Neuronal stem cell (in vitro differentiated cells): ENCODE results near the gene ISL2.

Experiments
- DNase-seq: peaks from one replicate; pipeline ENCODE4 v3.0.0-alpha.2; 2013; ENCODE audit warnings: low spot score
- H2AFZ ChIP-seq: one replicate; pipeline ENCODE4 v1.6.1; 2013; ENCODE audit warnings: mild to moderate bottlenecking, low read length, inconsistent platforms
- H2AK5ac ChIP-seq: 2 replicates; pipeline ENCODE4 v1.6.1; 2013; ENCODE audit warnings: low read depth, mild to moderate bottlenecking, inconsistent platforms, low read length, moderate library complexity, mixed read lengths
- H2BK120ac ChIP-seq: 2 replicates; pipeline ENCODE4 v1.6.1; 2013; ENCODE audit warnings: low read depth, mild to moderate bottlenecking, inconsistent platforms, low read length, moderate library complexity, mixed read lengths
- H2BK12ac ChIP-seq: one replicate; pipeline ENCODE4 v1.6.1; 2013; ENCODE audit warnings: low read length, inconsistent platforms
- H2BK15ac ChIP-seq: 2 replicates; pipeline ENCODE4 v1.6.1; 2013; ENCODE audit warnings: mild to moderate bottlenecking, low read length, inconsistent platforms, mixed read lengths
- H2BK5ac ChIP-seq: one replicate; pipeline ENCODE4 v1.6.1; 2013; ENCODE audit warnings: inconsistent platforms, mild to moderate bottlenecking, low read length, moderate library complexity
- H3K14ac ChIP-seq: one replicate; pipeline ENCODE4 v1.6.1; 2013; ENCODE audit warnings: low read length, inconsistent platforms
- H3K18ac ChIP-seq: 2 replicates; pipeline ENCODE4 v1.6.1; 2013; ENCODE audit warnings: low read length, inconsistent platforms
- H3K23ac ChIP-seq: 2 replicates; pipeline ENCODE4 v1.6.1; 2013; ENCODE audit warnings: low read depth, mild to moderate bottlenecking, mixed read lengths, low read length, inconsistent platforms; ENCODE audit not compliant: poor library complexity
- H3K27ac ChIP-seq: replicated peaks from 3 replicates; pipeline ENCODE4 v1.5.1; 2013; ENCODE audit warnings: low read length, inconsistent platforms
- H3K27me3 ChIP-seq, 3 experiments: 2 replicates each; pipeline ENCODE4 v1.6.1; 2013; ENCODE audit warnings: low read length in 3 of 3, mild to moderate bottlenecking in 2 of 3, inconsistent platforms in 1 of 3, low read depth in 1 of 3, mixed read lengths in 1 of 3, moderate library complexity in 1 of 3; ENCODE audit not compliant: control insufficient read depth in 3 of 3, insufficient read depth in 3 of 3
- H3K36me3 ChIP-seq, 2 donors: replicated peaks in 1 of 2; 2 replicates each; pipeline ENCODE4 v1.6.1; 2013; ENCODE audit warnings: low read length in 2 of 2; ENCODE audit not compliant: control insufficient read depth in 2 of 2, insufficient read depth in 2 of 2
- H3K4ac ChIP-seq: 2 replicates; pipeline ENCODE4 v1.6.1; 2013; ENCODE audit warnings: inconsistent platforms, mild to moderate bottlenecking, low read length, moderate library complexity
- H3K4me1 ChIP-seq, 2 donors: 1 replicate in 1 of 2; 2 replicates in 1 of 2; pipeline ENCODE4 v1.6.1; 2013; ENCODE audit warnings: low read length in 2 of 2, low read depth in 1 of 2; ENCODE audit not compliant: control insufficient read depth in 2 of 2, insufficient read depth in 1 of 2
- H3K4me2 ChIP-seq: one replicate; pipeline ENCODE4 v1.6.1; 2013; ENCODE audit warnings: mild to moderate bottlenecking, low read length, inconsistent platforms; ENCODE audit not compliant: insufficient read depth, poor library complexity, severe bottlenecking
- H3K4me3 ChIP-seq, 2 donors: 2 replicates each; pipeline ENCODE4 v1.5.1; 2013; ENCODE audit warnings: low read length in 2 of 2, mild to moderate bottlenecking in 2 of 2, inconsistent platforms in 1 of 2, moderate library complexity in 1 of 2
- H3K79me1 ChIP-seq: one replicate; pipeline ENCODE4 v1.6.1; 2013; ENCODE audit warnings: low read depth, mild to moderate bottlenecking, inconsistent platforms, low read length, moderate library complexity
- H3K9ac ChIP-seq: one replicate; pipeline ENCODE4 v1.6.1; 2013; ENCODE audit warnings: mild to moderate bottlenecking, low read depth, low read length, inconsistent platforms; ENCODE audit not compliant: poor library complexity
- H3K9me3 ChIP-seq, 2 donors: replicated peaks in 1 of 2; 2 replicates each; pipeline versions ENCODE3 to v1.6.1; 2013; ENCODE audit warnings: low read length in 2 of 2, mild to moderate bottlenecking in 2 of 2, inconsistent platforms in 1 of 2, low read depth in 1 of 2, mixed read lengths in 1 of 2, moderate library complexity in 1 of 2; ENCODE audit not compliant: control insufficient read depth in 2 of 2, insufficient read depth in 1 of 2
- H4K8ac ChIP-seq: one replicate; pipeline ENCODE4 v1.6.1; 2013; ENCODE audit warnings: low read depth, mild to moderate bottlenecking, inconsistent platforms, low read length, moderate library complexity
- H4K91ac ChIP-seq: one replicate; pipeline ENCODE4 v1.6.1; 2013; ENCODE audit warnings: low read length, low read depth, mild to moderate bottlenecking, inconsistent platforms; ENCODE audit not compliant: poor library complexity
- WGBS, 2 donors: extraction: QIAGEN DNeasy Blood & Tissue Kit; methylation state at CpG; one replicate each; pipeline ENCODE4 v1.1.7; 2013; ENCODE audit warnings: missing lambda C conversion rate in 2 of 2, mixed read lengths in 1 of 2; ENCODE audit not compliant: insufficient read length in 2 of 2, insufficient replicate concordance in 1 of 2; ENCODE audit errors: extremely low coverage in 2 of 2; 5-methylcytosine and 5-hydroxymethylcytosine counted together

Gene ISL2

DNA sequence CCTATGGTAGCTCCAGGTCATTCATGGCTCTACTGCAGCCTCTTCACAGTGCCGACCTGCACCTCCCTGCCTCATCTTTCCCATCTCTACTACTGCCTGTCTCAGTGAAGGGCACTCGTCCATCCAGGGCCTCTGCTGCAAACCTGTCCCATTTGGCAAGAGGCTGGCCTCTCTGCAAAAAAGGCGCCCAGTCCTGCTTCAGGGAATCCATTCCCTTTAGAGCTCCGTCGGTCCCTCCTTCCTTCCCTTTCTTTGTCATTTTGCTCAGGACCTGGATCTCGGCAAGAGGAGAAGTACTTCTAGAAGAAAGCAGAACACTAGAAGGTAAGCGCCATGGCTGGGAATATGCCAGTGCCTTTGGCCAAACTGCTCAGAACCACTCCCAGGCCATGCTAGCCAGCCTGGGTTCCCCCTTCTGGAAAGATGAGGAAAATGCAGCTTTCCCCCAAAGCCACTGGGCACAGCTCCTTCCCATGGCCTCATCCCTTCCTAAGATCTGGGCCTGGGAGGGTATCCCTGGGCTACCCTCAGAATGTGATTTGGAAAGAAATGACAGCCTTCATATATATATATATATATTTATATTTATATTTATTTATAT, 6.4 kb upstream of the ISL2 start:
- Histone ChIP-seq H4K8ac (no peak overlapping the region), H3K23ac (no peak overlapping the region), H2BK120ac (no peak overlapping the region), H4K91ac (no peak overlapping the region), H3K4me3 (no peak overlapping the region), H3K79me1 (no peaks in the 10 kb centered on the region), H3K4me1 (peaks cover 0 to 4% of the 10 kb centered on the region in 2 donors), H3K4me2 (no peak overlapping the region), H3K27ac (no peak overlapping the region), H3K9me3 (peaks cover 0 to 2% of the 10 kb centered on the region in 2 donors), H2BK5ac (no peak overlapping the region), H3K36me3 (no peaks in the 10 kb centered on the region), H3K18ac (peak overlapping the region; percentile 32), H3K27me3 (peaks cover 2 to 50% (median 17%) of the 10 kb centered on the region in 3 experiments), H3K4ac (no peak overlapping the region), H2BK15ac (peak overlapping the region; percentile 46), H2AFZ (peak overlapping the region; percentile 36), H2AK5ac (peak overlapping the region; percentile 82), H2BK12ac (peak overlapping the region; percentile 85), H3K14ac (peak overlapping the region; percentile 73), H3K9ac (no peak overlapping the region)
- WGBS, 2 donors = no CpG with 5 or more reads among the region's 7 CpGs
- DNase-seq = no peak

DNA sequence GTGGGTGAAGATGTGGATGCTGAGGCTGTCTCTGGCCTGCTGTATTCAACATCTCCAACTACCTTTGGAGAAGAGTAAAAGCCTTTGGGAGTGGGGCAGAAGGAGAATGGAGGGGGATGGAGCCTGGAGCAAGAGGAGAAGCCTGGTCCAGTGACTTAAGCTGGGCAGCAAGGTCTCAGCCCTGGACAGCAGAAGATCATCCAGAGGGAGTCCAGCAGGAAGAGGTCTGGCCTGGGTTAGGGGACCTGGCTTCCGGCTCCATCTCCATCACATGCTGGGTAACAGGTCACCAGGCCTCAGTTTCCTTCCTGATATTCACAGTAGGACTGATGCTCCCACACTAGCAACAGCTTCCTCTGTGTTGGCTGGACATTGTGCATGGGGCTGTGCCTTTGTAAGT, 3.8 kb upstream of the ISL2 start:
- no peaks in the 10 kb centered on the region for H3K36me3 ChIP-seq
- H3K14ac ChIP-seq = no peak overlapping the region
- H3K27ac ChIP-seq = no peak overlapping the region
- no peak overlapping the region for H2BK5ac ChIP-seq
- H3K9ac ChIP-seq = no peak overlapping the region
- no peak overlapping the region for H2AFZ ChIP-seq
- H4K91ac ChIP-seq = no peak overlapping the region
- H3K18ac ChIP-seq = no peak overlapping the region
- H2BK12ac ChIP-seq = no peak overlapping the region
- H3K4me3 ChIP-seq = no peak overlapping the region
- peaks cover 1% of the 10 kb centered on the region for H3K79me1 ChIP-seq
- H2BK15ac ChIP-seq = peak overlapping the region; percentile 8
- no peak overlapping the region for H2BK120ac ChIP-seq
- no CpG with 5 or more reads among the region's 1 CpG for WGBS, 2 donors
- no peak overlapping the region for H3K4ac ChIP-seq
- peaks cover 0 to 7% of the 10 kb centered on the region in 2 donors for H3K9me3 ChIP-seq
- no peak overlapping the region for H4K8ac ChIP-seq
- no peak for DNase-seq
- H3K4me1 ChIP-seq = peaks cover 10% of the 10 kb centered on the region in 2 donors
- peaks cover 11 to 70% (median 41%) of the 10 kb centered on the region in 3 experiments for H3K27me3 ChIP-seq
- H3K23ac ChIP-seq = no peak overlapping the region
- no peak overlapping the region for H3K4me2 ChIP-seq
- H2AK5ac ChIP-seq = no peak overlapping the region

DNA sequence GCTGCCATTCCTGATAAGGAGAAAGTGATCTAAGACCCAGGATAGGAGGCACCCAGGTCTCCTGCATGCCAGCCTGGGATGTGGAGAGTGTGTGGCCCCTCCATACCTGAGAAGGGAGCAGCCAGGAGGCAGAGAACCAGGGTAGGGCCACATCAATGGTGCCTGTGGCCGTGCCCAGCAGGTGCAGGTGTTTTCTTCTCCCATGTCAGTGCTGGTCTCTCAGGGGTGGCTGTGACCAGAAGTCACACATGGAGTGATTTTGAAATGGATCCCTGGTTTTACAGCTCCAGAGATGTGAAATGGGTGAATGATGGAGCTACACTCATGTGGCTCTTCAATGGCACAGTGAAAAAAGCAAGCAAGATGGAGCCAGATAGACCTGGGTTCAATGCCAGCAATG, 3.3 kb upstream of the ISL2 start:
- H3K18ac ChIP-seq = peak overlapping the region; percentile 49
- no peak overlapping the region for H3K4ac ChIP-seq
- no peak overlapping the region for H3K27ac ChIP-seq
- DNase-seq = no peak
- H2AK5ac ChIP-seq = no peak overlapping the region
- H3K79me1 ChIP-seq = peaks cover 1% of the 10 kb centered on the region
- H2BK5ac ChIP-seq = no peak overlapping the region
- no peak overlapping the region for H3K4me3 ChIP-seq
- no peak overlapping the region for H4K8ac ChIP-seq
- H3K4me2 ChIP-seq = no peak overlapping the region
- H3K9me3 ChIP-seq = peaks cover 0 to 7% of the 10 kb centered on the region in 2 donors
- no peak overlapping the region for H4K91ac ChIP-seq
- no peak overlapping the region for H2BK15ac ChIP-seq
- H3K23ac ChIP-seq = no peak overlapping the region
- H3K27me3 ChIP-seq = peaks cover 16 to 70% (median 46%) of the 10 kb centered on the region in 3 experiments
- no peak overlapping the region for H3K9ac ChIP-seq
- H3K14ac ChIP-seq = no peak overlapping the region
- WGBS, 2 donors = no CpG with 5 or more reads among the region's 1 CpG
- H3K4me1 ChIP-seq = peaks cover 11 to 13% of the 10 kb centered on the region in 2 donors
- H3K36me3 ChIP-seq = no peaks in the 10 kb centered on the region
- no peak overlapping the region for H2AFZ ChIP-seq
- no peak overlapping the region for H2BK12ac ChIP-seq
- H2BK120ac ChIP-seq = no peak overlapping the region

DNA sequence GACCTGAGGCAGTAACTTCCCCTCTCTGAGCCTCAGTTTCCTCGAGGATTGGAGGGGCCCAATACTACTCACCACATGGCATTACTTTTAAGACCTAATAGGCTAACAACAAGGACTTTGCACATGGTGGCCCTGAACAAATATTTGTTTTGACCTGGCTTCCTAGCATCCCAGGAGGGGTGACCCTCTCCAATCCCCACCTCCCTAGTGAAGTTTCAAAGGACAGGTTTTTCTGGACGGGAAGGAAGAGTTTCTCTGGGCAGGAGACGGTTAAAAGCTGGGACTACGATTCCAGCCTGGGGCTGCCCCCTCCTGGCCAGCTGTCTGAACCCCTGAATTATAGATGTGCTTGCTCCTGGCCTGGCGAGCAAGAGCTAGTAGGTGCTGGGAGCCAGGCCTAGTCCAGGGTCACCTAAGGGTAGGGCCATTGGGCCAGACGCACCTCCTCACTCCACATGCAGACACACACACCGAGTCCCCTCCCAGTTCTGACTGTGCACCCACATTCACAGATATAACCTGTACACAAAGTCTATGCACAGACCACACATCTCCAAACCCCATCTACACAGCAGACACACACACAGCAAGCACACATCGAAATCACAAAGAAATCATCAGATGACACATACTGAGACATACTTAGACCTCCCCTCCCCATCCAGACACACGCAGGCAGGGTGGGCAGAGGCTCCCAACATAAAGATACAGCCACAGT, 2.7 kb upstream of the ISL2 start:
- no CpG with 5 or more reads among the region's 9 CpGs for WGBS, 2 donors
- no peak overlapping the region for H3K14ac ChIP-seq
- no peak overlapping the region for H4K91ac ChIP-seq
- no peak overlapping the region for H3K23ac ChIP-seq
- H2BK5ac ChIP-seq = no peak overlapping the region
- no peak overlapping the region for H3K4ac ChIP-seq
- no peak overlapping the region for H2BK120ac ChIP-seq
- peaks cover 13% of the 10 kb centered on the region in 2 donors for H3K4me1 ChIP-seq
- H3K36me3 ChIP-seq = no peaks in the 10 kb centered on the region
- peak overlapping the region; percentile 24 for H2AK5ac ChIP-seq
- no peak overlapping the region for H3K9ac ChIP-seq
- no peak overlapping the region for H2BK15ac ChIP-seq
- no peak overlapping the region for H2AFZ ChIP-seq
- no peak overlapping the region for H2BK12ac ChIP-seq
- no peak overlapping the region for H3K27ac ChIP-seq
- H3K27me3 ChIP-seq = peaks cover 22 to 71% (median 52%) of the 10 kb centered on the region in 3 experiments
- no peak overlapping the region for H4K8ac ChIP-seq
- no peak overlapping the region for H3K4me3 ChIP-seq
- DNase-seq = no peak
- peaks cover 1% of the 10 kb centered on the region for H3K79me1 ChIP-seq
- no peak overlapping the region for H3K18ac ChIP-seq
- H3K4me2 ChIP-seq = no peak overlapping the region
- peaks cover 0 to 7% of the 10 kb centered on the region in 2 donors for H3K9me3 ChIP-seq
